A549 (cell line): ENCODE data around the gene YPEL1. TPM values are rescaled to one million over a fixed set of nuclear protein-coding genes. Genes with fewer than 3 reads are reported as not detected.

ENCODE experiments used
- ATAC-seq, 2 experiments: fragments of 200-7000 bp in 1 of 2; fragments of >200 bp in 1 of 2; cut with Nextera tagmentation in 1 of 2; cut with Tn5 transposase in 1 of 2; 3 replicates each; pipeline versions ENCODE4 v1.8.0 to v1.9.1; 2018 to 2020; ENCODE audit warnings: mild to moderate bottlenecking in 1 of 2, moderate library complexity in 1 of 2
- CTCF ChIA-PET: fragments of 300-600 bp; sonication (Branson Sonifier 250); formaldehyde crosslinking; extraction: SDS; loops from one replicate; lab custom pipeline; 2021; ENCODE audit warnings: antibody characterized with exemption, inconsistent platforms; lab: Yijun Ruan, JAX
- POLR2A ChIA-PET: fragments of 350-600 bp; formaldehyde crosslinking; extraction: SDS; loops from one replicate; lab custom pipeline; 2021; ENCODE audit warnings: antibody characterized with exemption, inconsistent platforms; lab: Yijun Ruan, JAX
- DNase-seq, 2 experiments: peaks; one replicate each; pipeline versions ENCODE4 v3.0.0 to v3.0.0-alpha.2; 2011 to 2016; ENCODE audit warnings: low read depth in 1 of 2, low spot score in 1 of 2
- FAIRE-seq: peaks from 2 replicates; lab custom pipeline; 2011; peaks lifted over from hg19 to GRCh38; lab: Jason Lieb, UNC
- H3K27ac ChIP-seq, 2 experiments: fragments of >200 bp; sonication (Bioruptor Twin); formaldehyde crosslinking; 3 replicates each; pipeline ENCODE4 v1.5.1; 2016 to 2017
- H3K4me1 ChIP-seq: fragments of >200 bp; sonication (Bioruptor Twin); formaldehyde crosslinking; 3 replicates; pipeline ENCODE4 v1.6.1; 2016
- H3K4me2 ChIP-seq: fragments of >200 bp; sonication (Bioruptor Twin); formaldehyde crosslinking; 3 replicates; pipeline ENCODE4 v1.6.1; 2016
- H3K4me3 ChIP-seq: fragments of >200 bp; sonication (Bioruptor Twin); formaldehyde crosslinking; 3 replicates; pipeline ENCODE4 v1.5.1; 2016
- H3K9me3 ChIP-seq: fragments of >200 bp; sonication (Bioruptor Twin); formaldehyde crosslinking; 3 replicates; pipeline ENCODE4 v1.6.1; 2016
- BHLHE40 ChIP-seq: IDR thresholded peaks from 2 replicates; pipeline ENCODE4 v1.6.1; 2012; ENCODE audit warnings: low read depth, low read length, inconsistent platforms
- CEBPB ChIP-seq, 2 experiments: fragments of >200 bp in 1 of 2; sonication (Bioruptor Twin) in 1 of 2; formaldehyde crosslinking in 1 of 2; IDR thresholded peaks; 2 replicates each; pipeline ENCODE4 v1.6.1; 2012 to 2016
- EHF ChIP-seq: fragments of 250-450 bp; sonication (Bioruptor Pico); IDR thresholded peaks from 2 replicates; pipeline ENCODE4 v1.5.0; 2020; ENCODE audit warnings: mild to moderate bottlenecking
- ESRRA ChIP-seq: fragments of 150-350 bp; IDR thresholded peaks from 2 replicates; pipeline ENCODE4 v1.6.1; 2014; ENCODE audit warnings: mild to moderate bottlenecking, low read length, borderline replicate concordance
- HOXB13 ChIP-seq: fragments of 250-450 bp; sonication (Bioruptor Pico); IDR thresholded peaks from 2 replicates; pipeline ENCODE4 v1.5.0; 2020; ENCODE audit warnings: low read depth, mild to moderate bottlenecking, moderate library complexity
- HOXB5 ChIP-seq: fragments of 250-450 bp; sonication (Bioruptor Pico); IDR thresholded peaks from 2 replicates; pipeline ENCODE4 v1.5.0; 2020; ENCODE audit warnings: mild to moderate bottlenecking, moderate library complexity
- JUNB ChIP-seq: fragments of >200 bp; sonication (Bioruptor Twin); formaldehyde crosslinking; IDR thresholded peaks from 2 replicates; pipeline ENCODE4 v1.6.1; 2016
- MAFK ChIP-seq: fragments of 450-650 bp; IDR thresholded peaks from 2 replicates; pipeline ENCODE4 v1.6.1; 2014; ENCODE audit not compliant: partially characterized antibody
- NR3C1 ChIP-seq: fragments of >200 bp; sonication (Bioruptor Twin); formaldehyde crosslinking; IDR thresholded peaks from 3 replicates; pipeline ENCODE4 v1.6.1; 2017
- RCOR1 ChIP-seq: fragments of 150-350 bp; IDR thresholded peaks from 2 replicates; pipeline ENCODE4 v1.6.1; 2014; ENCODE audit warnings: antibody characterized with exemption, low read length, low read depth
- SMC3 ChIP-seq: fragments of >200 bp; sonication (Bioruptor Twin); formaldehyde crosslinking; IDR thresholded peaks from 3 replicates; pipeline ENCODE4 v1.6.1; 2018; ENCODE audit warnings: inconsistent platforms
- TFCP2L1 ChIP-seq: fragments of 250-450 bp; sonication (Bioruptor Pico); IDR thresholded peaks from 2 replicates; pipeline ENCODE4 v1.5.0; 2021; ENCODE audit warnings: mild to moderate bottlenecking
- ZC3H11A ChIP-seq: fragments of 450-650 bp; IDR thresholded peaks from 2 replicates; pipeline ENCODE4 v1.6.1; 2014; ENCODE audit warnings: antibody characterized with exemption, mild to moderate bottlenecking
- ZSCAN20 ChIP-seq: fragments of 250-450 bp; sonication (Bioruptor Pico); IDR thresholded peaks from 2 replicates; pipeline ENCODE4 v1.8.0; 2022; ENCODE audit warnings: mild to moderate bottlenecking, moderate library complexity
- WGBS: methylation state at CpG from one replicate; pipeline ENCODE4 v1.1.6; 2017; ENCODE audit errors: missing lambda C conversion rate; 5-methylcytosine and 5-hydroxymethylcytosine counted together
- polyA plus RNA-seq, 4 experiments: library from polyadenylated mRNA; depleted of rRNA in 3 of 4; stranded (reverse); fragments of >200 nt; fragmentation: RNase III in 1 of 4; extraction: RNeasy Plus Mini Kit Qiagen cat#74134 plus additional on column Dnase treatment in 1 of 4; gene quantifications; 2 replicates in 3 of 4; 3 replicates in 1 of 4; pipeline ENCODE4 v1.2.3, GENCODE V29; 2011 to 2017
- TF ChIP-seq, protein P1 (sequence below): IDR thresholded peaks from 2 replicates; pipeline ENCODE4 v1.6.1; 2012
- TF ChIP-seq, protein P2 (sequence below): fragments of 450-650 bp; IDR thresholded peaks from 2 replicates; pipeline ENCODE4 v1.6.1; 2014; ENCODE audit warnings: antibody characterized with exemption
- TF ChIP-seq, protein P3 (sequence below): fragments of 200-600 bp; sonication (generic); IDR thresholded peaks from 2 replicates; pipeline ENCODE4 v1.6.1; 2016; ENCODE audit warnings: antibody characterized with exemption, mild to moderate bottlenecking, moderate library complexity
- TF ChIP-seq, protein P4 (sequence below): IDR thresholded peaks from 2 replicates; pipeline ENCODE4 v1.6.1; 2012

The YPEL1 gene
- polyA plus RNA-seq, 2 of the 4 experiments (the other 2 are of a cell fraction) = 0.22 to 0.59 TPM

DNA sequence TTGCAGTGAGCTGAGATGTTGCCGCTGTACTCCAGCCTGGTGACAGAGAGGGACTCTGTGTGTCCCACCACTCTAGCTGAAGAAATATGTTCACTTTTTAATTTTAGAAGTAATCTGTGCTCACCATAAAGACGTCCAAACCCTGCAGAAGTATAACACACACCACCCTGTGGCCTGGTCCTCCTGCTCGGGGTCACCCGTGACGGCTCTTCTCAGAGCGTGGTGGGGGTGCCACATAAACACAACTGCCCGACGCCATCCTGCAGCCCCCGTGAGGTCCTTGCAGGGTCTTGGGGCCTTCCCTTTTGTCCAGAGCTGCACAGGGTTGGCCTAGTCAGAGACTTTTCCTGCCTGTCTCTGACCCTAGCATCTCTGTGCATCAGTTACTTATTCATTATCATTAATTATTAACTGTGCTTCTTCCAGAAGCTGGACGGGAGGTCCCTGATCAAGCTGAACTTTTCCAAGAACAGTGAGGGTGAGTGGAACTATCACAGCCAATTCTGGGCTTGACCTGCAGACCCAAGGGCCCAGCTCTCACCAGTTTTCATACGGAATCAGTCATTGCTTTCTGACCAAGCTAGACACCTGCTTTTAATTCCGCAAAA, 60.9 kb downstream of the YPEL1 start:
- CTCF ChIA-PET = interaction anchor here (2.6 kb wide), 1 partner anchor 12 kb away, joined by 5 read pairs; no protein-coding TSS in a partner anchor
- FAIRE-seq (no peak), DNase-seq (no peak), ATAC-seq (no peak)
- Histone ChIP-seq H3K4me2 (no peak overlapping the region), H3K4me1 (no peaks in the 10 kb centered on the region), H3K4me3 (no peak overlapping the region), H3K27ac (no peak overlapping the region), H3K9me3 (no peaks in the 10 kb centered on the region)
- TF ChIP-seq MAFK (no peak), BHLHE40 (no peak), ZC3H11A (no peak)
- POLR2A ChIA-PET = no interaction called here
- WGBS = 85% methylated on average over 11 of the region's 12 CpGs

DNA sequence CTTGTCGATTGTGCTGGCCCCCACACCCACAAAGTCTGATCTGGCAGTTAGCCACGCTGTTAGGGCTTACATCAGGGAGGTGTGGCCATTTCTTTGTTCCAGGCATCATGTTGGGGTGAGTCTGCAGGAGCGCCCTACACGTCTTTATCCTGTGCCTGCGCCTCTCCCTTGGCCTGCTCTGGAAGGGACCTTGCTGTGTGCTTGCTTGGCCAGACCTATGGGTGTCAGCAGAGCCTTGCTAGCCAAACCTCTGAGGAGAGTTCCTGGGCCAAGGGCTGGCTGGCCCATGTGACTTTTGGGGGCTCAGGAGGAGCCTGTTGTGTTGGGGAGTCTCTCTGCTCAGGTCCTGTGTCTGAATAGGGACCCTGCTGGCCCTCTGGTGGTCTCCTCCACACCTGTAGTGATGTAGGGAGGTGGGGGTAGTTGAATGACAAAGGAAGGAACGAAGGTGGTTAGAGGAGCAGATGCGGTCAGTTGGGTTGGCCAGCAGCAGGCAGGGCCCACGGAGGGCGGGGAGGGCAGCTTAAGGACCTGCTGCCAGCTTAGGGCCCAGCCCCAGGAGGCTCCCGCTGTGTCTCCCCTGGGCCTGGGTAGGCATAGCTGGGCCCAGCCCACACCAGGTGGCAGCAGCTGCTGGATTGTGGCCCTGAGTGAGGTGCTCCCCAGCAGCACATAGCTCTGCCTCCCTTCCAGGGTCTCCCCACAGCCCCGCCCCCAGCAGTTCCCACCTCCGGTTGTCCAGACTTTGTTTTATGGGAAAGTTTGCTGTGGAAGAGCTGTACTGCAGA, 61.9 kb downstream of the YPEL1 start:
- no peaks in the 10 kb centered on the region for H3K9me3 ChIP-seq
- ATAC-seq (peak; percentile 19 to 50; a peak in 3 of 6 replicates), DNase-seq (no peak), FAIRE-seq (no peak)
- CTCF ChIA-PET = interaction anchor here (2.6 kb wide), 1 partner anchor 13 kb away, joined by 5 read pairs; no protein-coding TSS in a partner anchor
- H3K4me1 ChIP-seq = no peaks in the 10 kb centered on the region
- H3K27ac ChIP-seq = no peak overlapping the region
- 90% methylated on average over 8 of the region's 12 CpGs for WGBS
- TF ChIP-seq EHF (no peak), MAFK (no peak), RCOR1 (no peak), NR3C1 (no peak), ESRRA (no peak), JUNB (no peak), TFCP2L1 (CRISPR knock-in tag) (no peak), CEBPB (IDR thresholded peaks at IDR 0.05) (no peak), ZSCAN20 (no peak), HOXB13 (CRISPR knock-in tag) (no peak), HOXB5 (no peak), SMC3 (no peak)
- TF ChIP-seq, protein P1, sequence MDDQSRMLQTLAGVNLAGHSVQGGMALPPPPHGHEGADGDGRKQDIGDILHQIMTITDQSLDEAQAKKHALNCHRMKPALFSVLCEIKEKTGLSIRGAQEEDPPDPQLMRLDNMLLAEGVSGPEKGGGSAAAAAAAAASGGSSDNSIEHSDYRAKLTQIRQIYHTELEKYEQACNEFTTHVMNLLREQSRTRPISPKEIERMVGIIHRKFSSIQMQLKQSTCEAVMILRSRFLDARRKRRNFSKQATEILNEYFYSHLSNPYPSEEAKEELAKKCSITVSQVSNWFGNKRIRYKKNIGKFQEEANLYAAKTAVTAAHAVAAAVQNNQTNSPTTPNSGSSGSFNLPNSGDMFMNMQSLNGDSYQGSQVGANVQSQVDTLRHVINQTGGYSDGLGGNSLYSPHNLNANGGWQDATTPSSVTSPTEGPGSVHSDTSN = no peak
- TF ChIP-seq, protein P2, sequence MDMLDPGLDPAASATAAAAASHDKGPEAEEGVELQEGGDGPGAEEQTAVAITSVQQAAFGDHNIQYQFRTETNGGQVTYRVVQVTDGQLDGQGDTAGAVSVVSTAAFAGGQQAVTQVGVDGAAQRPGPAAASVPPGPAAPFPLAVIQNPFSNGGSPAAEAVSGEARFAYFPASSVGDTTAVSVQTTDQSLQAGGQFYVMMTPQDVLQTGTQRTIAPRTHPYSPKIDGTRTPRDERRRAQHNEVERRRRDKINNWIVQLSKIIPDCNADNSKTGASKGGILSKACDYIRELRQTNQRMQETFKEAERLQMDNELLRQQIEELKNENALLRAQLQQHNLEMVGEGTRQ = no peak
- TF ChIP-seq, protein P3, sequence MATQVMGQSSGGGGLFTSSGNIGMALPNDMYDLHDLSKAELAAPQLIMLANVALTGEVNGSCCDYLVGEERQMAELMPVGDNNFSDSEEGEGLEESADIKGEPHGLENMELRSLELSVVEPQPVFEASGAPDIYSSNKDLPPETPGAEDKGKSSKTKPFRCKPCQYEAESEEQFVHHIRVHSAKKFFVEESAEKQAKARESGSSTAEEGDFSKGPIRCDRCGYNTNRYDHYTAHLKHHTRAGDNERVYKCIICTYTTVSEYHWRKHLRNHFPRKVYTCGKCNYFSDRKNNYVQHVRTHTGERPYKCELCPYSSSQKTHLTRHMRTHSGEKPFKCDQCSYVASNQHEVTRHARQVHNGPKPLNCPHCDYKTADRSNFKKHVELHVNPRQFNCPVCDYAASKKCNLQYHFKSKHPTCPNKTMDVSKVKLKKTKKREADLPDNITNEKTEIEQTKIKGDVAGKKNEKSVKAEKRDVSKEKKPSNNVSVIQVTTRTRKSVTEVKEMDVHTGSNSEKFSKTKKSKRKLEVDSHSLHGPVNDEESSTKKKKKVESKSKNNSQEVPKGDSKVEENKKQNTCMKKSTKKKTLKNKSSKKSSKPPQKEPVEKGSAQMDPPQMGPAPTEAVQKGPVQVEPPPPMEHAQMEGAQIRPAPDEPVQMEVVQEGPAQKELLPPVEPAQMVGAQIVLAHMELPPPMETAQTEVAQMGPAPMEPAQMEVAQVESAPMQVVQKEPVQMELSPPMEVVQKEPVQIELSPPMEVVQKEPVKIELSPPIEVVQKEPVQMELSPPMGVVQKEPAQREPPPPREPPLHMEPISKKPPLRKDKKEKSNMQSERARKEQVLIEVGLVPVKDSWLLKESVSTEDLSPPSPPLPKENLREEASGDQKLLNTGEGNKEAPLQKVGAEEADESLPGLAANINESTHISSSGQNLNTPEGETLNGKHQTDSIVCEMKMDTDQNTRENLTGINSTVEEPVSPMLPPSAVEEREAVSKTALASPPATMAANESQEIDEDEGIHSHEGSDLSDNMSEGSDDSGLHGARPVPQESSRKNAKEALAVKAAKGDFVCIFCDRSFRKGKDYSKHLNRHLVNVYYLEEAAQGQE = no peak
- TF ChIP-seq, protein P4, sequence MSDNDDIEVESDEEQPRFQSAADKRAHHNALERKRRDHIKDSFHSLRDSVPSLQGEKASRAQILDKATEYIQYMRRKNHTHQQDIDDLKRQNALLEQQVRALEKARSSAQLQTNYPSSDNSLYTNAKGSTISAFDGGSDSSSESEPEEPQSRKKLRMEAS = no peak
- TF ChIP-seq, all 56 proteins: peak for 0
- H3K4me2 ChIP-seq = no peak overlapping the region
- no peak overlapping the region for H3K4me3 ChIP-seq
- POLR2A ChIA-PET = no interaction called here
